Mucosa of rectum (tissue), 2 donors: ENCODE results near the gene SCAMP5.

Experiments used
- H3K27ac ChIP-seq, 2 donors: one replicate each; pipeline ENCODE4 v1.7.0; 2013; ENCODE audit warnings: inconsistent platforms in 2 of 2, low read depth in 2 of 2, low read length in 2 of 2
- H3K27me3 ChIP-seq, 2 donors: one replicate each; pipeline ENCODE4 v1.7.0; 2013; ENCODE audit warnings: low read length in 2 of 2; ENCODE audit not compliant: control insufficient read depth in 2 of 2, insufficient read depth in 2 of 2
- H3K36me3 ChIP-seq, 2 donors: one replicate each; pipeline ENCODE4 v1.7.0; 2013; ENCODE audit warnings: low read length in 2 of 2; ENCODE audit not compliant: control insufficient read depth in 2 of 2, insufficient read depth in 2 of 2
- H3K4me1 ChIP-seq, 2 donors: one replicate each; pipeline ENCODE4 v1.7.0; 2013; ENCODE audit warnings: low read length in 2 of 2, mild to moderate bottlenecking in 1 of 2; ENCODE audit not compliant: control insufficient read depth in 2 of 2, insufficient read depth in 2 of 2
- H3K4me3 ChIP-seq, 2 donors: one replicate each; pipeline ENCODE4 v1.7.0; 2013; ENCODE audit warnings: low read length in 2 of 2
- H3K9ac ChIP-seq, 2 donors: one replicate each; pipeline ENCODE4 v1.7.0; 2013; ENCODE audit warnings: low read length in 2 of 2, low read depth in 1 of 2, mild to moderate bottlenecking in 1 of 2
- H3K9me3 ChIP-seq, 2 donors: one replicate each; pipeline ENCODE4 v1.7.0; 2013; ENCODE audit warnings: low read length in 2 of 2; ENCODE audit not compliant: control insufficient read depth in 2 of 2
- donor health status: healthy.
- donor health status: Normal muscosa, but diverticular disease.

Gene SCAMP5

DNA sequence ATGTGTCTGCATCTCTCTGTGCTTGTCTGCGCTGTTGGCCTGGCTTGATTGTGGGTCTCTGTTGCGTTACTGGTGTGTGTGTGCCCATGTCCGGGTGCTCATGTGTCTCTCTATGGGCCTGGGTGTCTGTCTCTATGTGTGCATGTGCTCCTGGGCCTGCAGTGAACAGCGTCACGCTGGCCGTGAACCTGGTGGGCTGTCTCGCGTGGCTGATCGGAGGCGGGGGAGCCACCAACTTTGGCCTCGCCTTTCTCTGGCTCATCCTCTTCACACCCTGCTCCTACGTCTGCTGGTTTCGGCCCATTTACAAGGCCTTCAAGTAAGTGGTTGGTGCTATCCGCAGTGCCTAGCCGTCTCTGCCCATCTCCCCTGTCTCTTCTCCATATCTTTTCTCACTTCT, 21.1 kb downstream of the SCAMP5 start:
- Histone ChIP-seq H3K9ac (no peak overlapping the region), H3K27ac (no peak overlapping the region), H3K9me3 (no peaks in the 10 kb centered on the region), H3K36me3 (no peaks in the 10 kb centered on the region), H3K27me3 (no peaks in the 10 kb centered on the region), H3K4me1 (no peaks in the 10 kb centered on the region), H3K4me3 (no peak overlapping the region)

DNA sequence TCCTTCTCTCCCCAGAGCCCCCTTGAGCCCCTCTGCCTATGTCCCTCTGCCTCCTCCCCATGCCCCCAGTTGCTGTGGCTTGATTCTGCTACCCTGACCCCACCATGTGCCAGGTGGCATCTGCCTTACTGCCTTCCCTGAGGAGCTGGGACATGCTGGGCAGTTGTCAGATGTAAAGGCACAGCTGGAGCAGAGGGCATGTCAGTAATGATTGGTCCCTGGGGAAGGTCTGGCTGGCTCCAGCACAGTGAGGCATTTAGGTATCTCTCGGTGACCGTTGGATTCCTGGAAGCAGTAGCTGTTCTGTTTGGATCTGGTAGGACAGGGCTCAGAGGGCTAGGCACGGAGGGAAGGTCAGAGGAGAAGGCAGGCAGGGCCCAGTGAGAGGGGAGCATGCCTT, 24.6 kb downstream of the SCAMP5 start:
- no peaks in the 10 kb centered on the region for H3K27me3 ChIP-seq
- H3K4me3 ChIP-seq: no peak overlapping the region
- H3K9me3 ChIP-seq: no peaks in the 10 kb centered on the region
- no peak overlapping the region for H3K9ac ChIP-seq
- no peaks in the 10 kb centered on the region for H3K36me3 ChIP-seq
- no peak overlapping the region for H3K27ac ChIP-seq
- peaks cover 9 to 11% of the 10 kb centered on the region in 2 donors for H3K4me1 ChIP-seq

DNA sequence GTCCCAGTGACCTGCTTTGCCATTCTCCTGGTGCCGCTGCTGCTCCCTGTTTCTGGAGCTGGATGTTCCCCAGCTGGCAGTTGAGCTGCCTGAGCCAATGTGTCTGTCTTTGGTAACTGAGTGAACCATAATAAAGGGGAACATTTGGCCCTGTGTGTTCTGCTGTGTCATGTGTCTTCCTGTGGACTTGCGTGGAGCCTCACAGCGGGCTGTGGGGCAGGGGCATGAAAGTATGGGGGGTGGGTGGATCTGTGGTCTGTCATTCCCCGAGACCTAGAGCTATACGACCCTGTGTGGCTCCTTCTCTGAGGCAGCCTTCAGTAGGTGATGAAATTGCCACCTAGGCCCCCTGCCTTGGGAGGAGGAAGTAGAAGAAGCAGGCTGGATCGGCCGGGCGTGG, 26.0 kb downstream of the SCAMP5 start:
- H3K27ac ChIP-seq: no peak overlapping the region
- H3K9ac ChIP-seq: no peak overlapping the region
- no peak overlapping the region for H3K4me3 ChIP-seq
- no peaks in the 10 kb centered on the region for H3K9me3 ChIP-seq
- H3K27me3 ChIP-seq: no peaks in the 10 kb centered on the region
- H3K4me1 ChIP-seq: peaks cover 14% of the 10 kb centered on the region in 2 donors
- no peaks in the 10 kb centered on the region for H3K36me3 ChIP-seq

DNA sequence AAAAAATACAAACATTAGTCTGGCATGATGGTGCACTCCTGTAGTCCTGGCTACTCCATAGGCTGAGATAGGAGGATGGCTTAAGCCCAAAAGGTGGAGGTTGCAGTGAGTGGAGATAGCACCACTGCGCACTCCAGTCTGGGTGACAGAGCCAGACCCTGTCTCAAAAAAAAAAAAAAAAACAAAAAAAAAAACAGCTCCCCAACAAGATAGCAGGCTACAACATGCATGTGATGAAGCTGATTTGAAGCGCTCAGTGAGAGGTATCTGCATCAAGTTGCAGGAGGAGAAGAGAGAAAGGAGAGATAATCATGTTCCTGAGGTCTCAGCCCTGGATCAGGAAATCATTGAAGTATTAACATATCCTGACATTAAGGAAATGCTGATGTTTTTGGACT, 27.4 kb downstream of the SCAMP5 start:
- Histone ChIP-seq H3K9ac (peak overlapping the region in 1 of 2 donors; percentile 38), H3K4me3 (no peak overlapping the region), H3K36me3 (no peaks in the 10 kb centered on the region), H3K27me3 (no peaks in the 10 kb centered on the region), H3K9me3 (no peaks in the 10 kb centered on the region), H3K4me1 (peaks cover 14% of the 10 kb centered on the region in 2 donors), H3K27ac (peak overlapping the region in 1 of 2 donors; percentile 90)

DNA sequence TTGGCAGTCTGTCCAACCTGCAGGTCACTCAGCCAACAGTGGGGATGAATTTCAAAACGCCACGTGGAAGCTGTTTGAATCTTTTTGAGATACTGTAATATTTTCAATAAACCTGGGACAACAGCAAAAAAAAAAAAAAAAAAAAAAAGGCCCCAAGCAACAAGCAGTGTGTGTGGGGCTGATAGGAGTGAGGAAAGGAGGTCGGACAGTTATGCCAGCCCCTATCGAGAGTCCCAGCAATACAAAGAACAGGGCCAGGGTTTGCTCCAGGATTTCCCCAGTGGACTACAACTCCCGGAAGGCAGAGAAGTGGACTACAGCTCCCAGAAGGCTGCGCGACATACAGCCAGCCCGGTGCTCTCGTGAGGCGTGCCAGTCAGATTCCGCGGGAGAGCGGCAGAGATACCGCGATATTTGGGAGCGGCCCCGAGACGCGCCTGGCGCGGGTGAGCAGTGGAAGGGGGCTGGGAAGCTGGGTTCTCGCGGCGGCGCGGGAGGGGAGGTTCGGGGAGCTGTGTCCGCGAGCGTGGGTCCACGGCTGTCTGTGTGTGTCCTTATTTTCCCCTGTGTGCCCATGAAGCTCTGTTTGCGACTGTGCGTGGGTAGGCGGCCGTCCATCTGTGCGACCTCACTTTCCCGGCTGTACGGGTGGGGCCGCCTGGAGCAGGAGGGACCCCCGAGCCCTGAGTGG, 28.0 kb downstream of the SCAMP5 start, which contains the start of gene PPCDC:
Gene PPCDC (plus strand): TSS at position 410 of the 691 bp plus-strand sequence. CDS start 4,729 bp downstream, outside the sequence.
- no peaks in the 10 kb centered on the region for H3K9me3 ChIP-seq
- peak within 1 kb of the TSS; percentile 95 to 97 for H3K4me3 ChIP-seq
- H3K27ac ChIP-seq: peak within 1 kb of the TSS; percentile 78 to 90
- peak within 1 kb of the TSS; percentile 95 to 99 for H3K9ac ChIP-seq
- H3K36me3 ChIP-seq: no peaks in the 10 kb centered on the region
- no peaks in the 10 kb centered on the region for H3K27me3 ChIP-seq
- H3K4me1 ChIP-seq: peaks cover 14% of the 10 kb centered on the region in 2 donors

DNA sequence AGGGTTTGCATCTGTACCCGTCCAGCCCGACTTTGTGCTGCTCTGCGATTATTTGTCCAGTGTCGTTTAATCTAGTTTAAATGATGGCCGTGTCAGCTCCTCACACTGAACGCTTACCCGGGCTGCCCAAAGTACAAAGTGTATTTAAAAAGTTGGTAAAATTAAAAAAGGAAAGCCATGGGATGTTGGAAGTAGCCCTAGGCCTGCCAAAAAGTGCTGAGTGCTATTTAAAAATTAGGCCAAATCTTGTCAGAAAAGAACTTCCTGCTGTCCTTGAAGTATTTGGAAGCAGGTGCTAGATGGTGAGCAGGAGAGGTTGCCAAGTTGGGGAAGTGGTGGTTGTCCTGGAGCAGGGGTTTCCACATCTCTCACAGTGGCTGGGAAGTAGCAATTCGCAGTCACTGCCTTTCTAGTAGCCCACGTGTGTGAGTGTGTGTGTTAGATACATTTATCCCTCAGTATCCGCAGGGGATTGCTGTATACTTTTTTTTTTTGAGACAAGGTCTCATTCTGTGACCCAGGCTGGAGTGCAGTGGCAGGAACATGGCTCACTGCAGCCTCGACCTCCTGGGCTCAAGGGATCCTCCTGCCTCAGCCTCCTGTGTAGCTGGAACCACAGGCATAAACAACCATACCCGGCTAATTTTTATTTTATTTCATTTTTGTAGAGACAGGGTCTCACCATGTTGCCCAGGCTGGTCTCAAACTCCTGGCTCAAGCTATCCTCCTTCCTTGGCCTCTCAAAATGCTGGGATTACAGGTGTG, 28.7 kb downstream of the SCAMP5 start:
- Histone ChIP-seq H3K36me3 (peaks cover 0 to 4% of the 10 kb centered on the region in 2 donors), H3K9ac (peak overlapping the region; percentile 95 to 99), H3K27ac (peak overlapping the region; percentile 78 to 90), H3K9me3 (no peaks in the 10 kb centered on the region), H3K4me3 (peak overlapping the region; percentile 95 to 97), H3K27me3 (no peaks in the 10 kb centered on the region), H3K4me1 (peaks cover 15 to 16% of the 10 kb centered on the region in 2 donors)

DNA sequence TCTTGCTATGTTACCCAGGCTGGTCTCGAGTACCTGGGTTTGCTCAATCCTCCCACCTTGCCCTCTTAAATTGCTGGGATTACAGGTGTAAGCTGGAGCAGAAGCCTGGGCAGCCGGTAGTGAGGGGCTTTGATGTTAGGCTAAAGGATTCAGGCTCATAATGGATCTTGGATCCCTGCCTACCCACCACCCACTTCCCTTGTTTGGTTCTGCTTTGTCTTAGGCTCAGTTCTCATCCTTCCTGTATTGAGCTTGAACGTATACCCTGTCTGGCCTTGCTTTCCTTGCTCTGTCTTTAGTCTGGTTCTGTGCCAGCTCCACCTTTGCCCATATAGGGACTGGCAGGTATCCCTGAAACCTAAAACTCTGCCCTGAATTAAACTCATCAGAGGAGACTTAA, 29.7 kb downstream of the SCAMP5 start:
- Histone ChIP-seq H3K4me1 (peaks cover 23 to 25% of the 10 kb centered on the region in 2 donors), H3K36me3 (peaks cover 0 to 4% of the 10 kb centered on the region in 2 donors), H3K4me3 (no peak overlapping the region), H3K27ac (no peak overlapping the region), H3K27me3 (no peaks in the 10 kb centered on the region), H3K9ac (no peak overlapping the region), H3K9me3 (no peaks in the 10 kb centered on the region)

DNA sequence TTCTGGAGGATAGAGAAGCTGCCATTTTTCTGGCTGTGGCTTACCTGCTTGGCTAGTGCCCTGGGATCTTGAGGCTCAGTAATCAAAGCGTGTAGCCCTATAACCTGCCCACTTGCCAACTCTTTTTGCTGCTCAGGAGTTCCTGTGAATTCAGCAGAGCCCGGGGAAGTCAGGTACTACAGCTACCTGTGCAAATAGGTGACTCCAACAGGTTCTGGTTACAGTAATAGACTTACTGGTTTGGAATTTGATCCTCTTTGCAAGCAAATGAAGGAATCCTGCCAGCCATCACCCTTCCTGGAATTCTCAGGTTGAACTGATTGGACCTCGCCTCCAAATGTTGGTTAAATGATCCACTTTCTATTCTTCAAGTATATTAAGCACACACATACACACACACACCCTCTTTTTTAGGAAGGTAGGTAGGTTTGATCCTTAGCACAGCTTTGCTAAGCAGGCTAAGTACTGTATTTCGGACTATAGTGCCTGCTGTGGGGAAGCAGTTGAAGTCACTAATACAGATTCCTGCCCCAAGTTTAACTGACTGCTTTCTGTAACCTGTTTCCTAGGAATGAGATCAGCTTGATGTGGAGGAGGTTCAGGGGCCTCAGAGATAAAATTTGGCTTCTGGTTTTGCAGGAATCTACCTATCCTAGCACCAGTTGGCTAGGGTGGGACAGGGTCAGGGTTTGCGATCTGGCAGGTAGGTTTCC, 30.3 kb downstream of the SCAMP5 start:
- H3K9me3 ChIP-seq: no peaks in the 10 kb centered on the region
- H3K4me1 ChIP-seq: peaks cover 23 to 25% of the 10 kb centered on the region in 2 donors
- H3K4me3 ChIP-seq: no peak overlapping the region
- no peaks in the 10 kb centered on the region for H3K27me3 ChIP-seq
- H3K9ac ChIP-seq: no peak overlapping the region
- no peak overlapping the region for H3K27ac ChIP-seq
- peaks cover 0 to 4% of the 10 kb centered on the region in 2 donors for H3K36me3 ChIP-seq

DNA sequence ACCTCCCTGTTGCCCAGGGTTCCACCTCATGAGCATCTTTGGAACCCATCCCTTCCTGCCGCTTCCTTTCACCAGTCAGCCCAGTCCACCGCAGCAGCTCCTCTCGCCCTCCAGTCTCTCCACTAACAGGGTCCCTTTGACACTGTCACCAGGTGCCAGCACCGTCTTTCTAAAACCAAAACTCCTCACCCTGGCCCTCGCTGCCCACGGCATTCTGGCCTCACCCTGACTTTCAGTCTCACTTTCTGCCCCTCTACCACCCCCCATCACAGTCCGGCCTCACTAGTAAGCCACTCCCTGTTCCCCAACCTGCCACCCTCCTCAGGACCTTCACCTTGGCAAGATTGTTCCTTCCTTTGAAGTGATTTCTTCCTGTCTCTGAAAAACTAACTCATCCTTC, 32.2 kb downstream of the SCAMP5 start:
- no peaks in the 10 kb centered on the region for H3K27me3 ChIP-seq
- peaks cover 31 to 34% of the 10 kb centered on the region in 2 donors for H3K4me1 ChIP-seq
- no peak overlapping the region for H3K27ac ChIP-seq
- H3K4me3 ChIP-seq: no peak overlapping the region
- no peaks in the 10 kb centered on the region for H3K9me3 ChIP-seq
- no peak overlapping the region for H3K9ac ChIP-seq
- peaks cover 0 to 4% of the 10 kb centered on the region in 2 donors for H3K36me3 ChIP-seq

DNA sequence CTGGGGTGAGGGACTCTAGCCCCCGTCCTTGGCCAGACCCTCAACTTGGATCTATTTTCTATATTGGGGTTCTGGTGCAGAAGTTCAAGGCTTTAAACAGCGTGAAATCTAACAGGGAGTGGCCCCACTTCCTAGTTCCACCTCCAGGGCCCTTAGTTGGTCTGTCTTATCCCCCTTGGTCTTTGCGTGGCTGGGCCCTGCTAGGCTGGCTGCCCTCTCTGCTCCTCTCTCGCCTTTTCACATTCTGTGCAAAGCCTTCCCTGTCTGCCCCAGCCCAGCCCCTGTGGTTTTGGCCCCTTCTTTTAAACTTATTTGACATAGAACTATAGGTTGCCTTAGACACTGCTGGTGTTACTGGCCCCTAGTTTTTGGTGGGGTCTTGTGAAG, 33.6 kb downstream of the SCAMP5 start:
- no peak overlapping the region for H3K9ac ChIP-seq
- H3K4me1 ChIP-seq: peaks cover 27 to 32% of the 10 kb centered on the region in 2 donors
- no peak overlapping the region for H3K27ac ChIP-seq
- H3K9me3 ChIP-seq: no peaks in the 10 kb centered on the region
- H3K4me3 ChIP-seq: no peak overlapping the region
- H3K27me3 ChIP-seq: no peaks in the 10 kb centered on the region
- peaks cover 0 to 4% of the 10 kb centered on the region in 2 donors for H3K36me3 ChIP-seq
